ENCODE data around the gene ABCF2.
A peak's percentile ranks its signal among the peaks of the same experiment; 100 is the strongest.

ABCF2 gene

DNA sequence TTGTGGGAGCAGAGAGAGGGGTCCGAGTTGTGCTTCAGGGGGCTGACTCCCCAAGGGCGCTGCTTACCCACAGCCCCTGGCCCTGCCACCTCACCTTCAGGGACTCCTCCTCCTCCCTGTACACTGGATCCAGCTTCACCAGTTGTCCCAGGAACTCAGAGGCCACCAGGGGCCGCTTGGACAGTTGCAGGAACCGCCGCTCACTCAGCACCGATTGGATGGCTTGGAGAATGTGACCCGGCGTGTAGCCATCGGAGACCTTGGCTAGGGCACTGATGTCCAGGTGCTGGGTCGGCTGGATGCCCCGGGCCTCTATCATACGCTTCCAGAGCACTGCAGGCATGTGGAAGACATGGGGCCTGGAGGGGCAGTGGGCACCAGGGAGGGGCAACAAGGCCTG, 35.5 kb downstream of the ABCF2 start:
- DNase-seq: no peak

DNA sequence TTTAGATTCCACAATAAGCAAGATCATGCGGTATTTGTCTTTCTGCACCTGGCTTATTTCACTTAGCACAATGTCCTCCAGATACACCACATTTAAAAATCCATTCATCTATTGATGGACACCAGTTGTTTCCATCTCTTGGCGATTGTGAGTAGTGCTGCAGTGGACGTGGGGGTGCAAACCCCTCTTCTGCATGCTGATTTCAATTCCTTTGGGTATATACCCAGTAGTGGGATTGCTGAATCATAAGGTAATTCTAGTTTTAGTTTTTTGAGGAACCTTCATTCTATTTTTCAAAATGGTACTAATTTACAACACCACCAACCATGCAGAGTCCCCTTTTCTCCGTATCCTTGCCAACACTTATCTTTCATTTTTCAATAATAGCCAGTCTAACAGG, 38.0 kb downstream of the ABCF2 start:
- no peak for DNase-seq

DNA sequence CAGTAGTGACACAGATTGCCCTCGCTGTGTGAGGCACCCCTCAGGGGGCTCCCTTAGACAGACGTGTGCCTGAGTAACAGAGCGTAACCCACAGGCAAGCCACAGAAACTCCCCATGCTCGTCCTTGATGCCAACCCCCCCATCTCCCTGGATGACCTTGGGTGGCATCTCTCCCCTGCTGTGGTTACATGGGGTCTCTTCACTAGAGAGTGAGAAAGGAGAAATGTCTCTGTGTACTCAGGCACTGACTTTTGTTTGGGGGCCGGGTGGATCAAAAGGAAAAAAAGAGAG, 38.8 kb downstream of the ABCF2 start:
- no peak for DNase-seq

- no peak for DNase-seq
Observed at GRCh38 chr7:151187409-151188251, 39.4 kb downstream of the ABCF2 start.

DNA sequence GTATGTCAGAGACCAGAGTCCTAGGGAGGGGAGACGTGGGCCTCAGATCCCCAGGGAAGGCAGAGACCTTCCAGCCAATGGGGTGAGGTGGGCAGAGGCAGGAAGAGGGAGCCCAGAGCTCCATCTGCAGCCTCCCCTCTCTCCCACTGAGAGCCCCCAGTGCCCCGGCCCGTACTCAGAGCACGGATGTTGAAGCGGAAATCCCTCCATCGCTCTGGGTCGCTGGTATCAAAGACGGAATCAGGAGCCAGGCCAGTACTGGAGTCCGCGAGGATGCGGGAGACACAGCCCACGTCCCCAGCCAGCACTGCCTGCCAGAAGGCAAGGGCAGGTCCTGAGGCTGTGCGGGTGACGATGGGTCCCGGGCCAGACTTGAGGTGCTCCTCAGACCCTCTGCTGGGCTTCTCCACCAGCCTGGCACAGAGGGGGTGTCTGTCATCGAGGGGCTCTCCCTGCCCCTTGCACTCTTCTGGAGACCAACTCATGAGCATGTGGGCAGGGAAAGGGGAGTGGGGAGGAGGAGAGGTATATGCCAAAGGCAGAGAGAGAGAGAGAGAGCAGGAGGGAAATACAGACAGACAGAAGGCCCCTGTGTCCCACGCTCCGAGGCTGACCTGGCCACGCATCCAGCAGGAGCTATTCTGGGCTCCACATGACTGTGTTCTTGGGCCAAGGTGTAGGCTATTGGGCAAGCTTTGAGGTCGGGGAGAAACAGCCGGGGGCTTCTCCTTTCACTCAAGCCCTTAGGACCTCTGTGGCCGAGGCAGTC, 40.2 kb downstream of the ABCF2 start, which contains the start of gene ASB10:
Gene ASB10, minus strand, starts transcription at position 611 of the 769 bp plus-strand sequence. Its CDS starts 120 bp downstream, at position 491.
- no peak for DNase-seq

DNA sequence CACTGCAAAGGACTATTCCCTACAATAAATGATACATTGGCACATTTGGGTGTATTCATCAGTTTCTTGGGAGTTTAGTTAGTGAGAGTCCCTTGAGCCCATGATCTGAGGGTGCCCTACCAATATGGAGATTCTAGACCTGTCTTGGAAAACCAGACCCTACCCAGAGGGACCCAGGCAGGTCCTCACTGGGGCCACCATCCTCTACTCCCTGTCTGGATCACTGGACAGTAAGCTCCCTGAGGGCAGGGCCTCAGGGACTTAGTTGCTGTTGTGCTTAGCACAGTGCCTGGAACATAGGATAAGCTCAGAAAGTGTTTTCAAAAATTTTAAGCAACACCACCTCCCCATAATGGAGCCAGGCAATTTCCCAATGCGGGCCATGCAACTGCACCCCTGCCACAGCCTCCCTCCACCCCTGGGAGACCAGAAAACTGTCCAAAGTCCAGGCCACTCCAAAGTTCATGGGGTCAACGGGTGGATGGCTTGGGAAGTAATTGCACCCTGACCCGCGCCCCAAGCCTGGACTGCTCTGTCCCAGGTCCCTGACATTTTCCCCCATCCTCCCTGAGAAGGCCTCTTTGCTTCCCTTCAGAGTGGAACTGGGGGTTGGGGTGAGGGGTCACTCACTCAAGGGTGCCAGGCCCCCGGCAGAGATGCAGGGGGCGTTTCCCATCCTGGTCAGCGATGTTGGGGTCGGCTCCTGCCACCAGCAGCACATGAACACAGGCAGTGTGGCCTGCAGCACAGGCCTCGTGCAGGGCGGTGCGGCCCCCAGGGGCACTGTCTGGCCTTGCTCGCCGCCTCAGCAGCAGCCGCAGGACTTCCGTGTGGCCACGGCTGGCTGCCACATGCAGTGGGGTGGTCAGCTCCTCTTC, 41.0 kb downstream of the ABCF2 start:
- DNase-seq: no peak

GRCh38 chr7:151181011-151181431, 46.0 kb downstream of the ABCF2 start:
- DNase-seq: no peak

GRCh38 chr7:151179946-151180345, 47.1 kb downstream of the ABCF2 start:
- no peak for DNase-seq

DNA sequence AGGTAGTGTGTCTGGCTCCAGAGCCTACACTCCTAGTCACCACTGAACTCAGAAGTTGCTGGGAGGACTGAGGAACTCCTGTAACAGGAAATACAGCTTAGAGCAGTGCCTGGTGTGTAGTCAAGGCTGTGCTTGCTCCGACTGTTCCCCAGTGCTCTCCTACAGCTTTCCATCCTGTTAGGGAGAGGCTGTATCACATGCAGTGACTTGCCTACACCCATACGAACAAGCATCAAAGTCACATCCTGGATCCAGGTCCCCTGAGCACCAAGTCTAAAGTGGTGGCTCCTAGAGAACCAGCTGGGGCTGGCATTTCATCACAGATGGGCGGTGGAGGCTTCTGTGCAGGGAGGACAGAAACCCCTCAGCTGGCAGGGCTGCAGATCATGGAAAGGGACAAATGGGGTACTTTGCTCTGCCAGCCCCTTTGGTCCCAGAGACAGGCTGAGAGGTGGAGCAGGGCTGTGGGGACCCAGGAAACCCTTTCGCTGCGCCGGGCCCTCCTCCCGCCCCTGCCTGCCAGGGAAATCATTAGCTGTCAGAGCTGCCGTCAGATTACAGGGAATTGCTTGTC, 47.6 kb downstream of the ABCF2 start:
- no peak for DNase-seq

DNA sequence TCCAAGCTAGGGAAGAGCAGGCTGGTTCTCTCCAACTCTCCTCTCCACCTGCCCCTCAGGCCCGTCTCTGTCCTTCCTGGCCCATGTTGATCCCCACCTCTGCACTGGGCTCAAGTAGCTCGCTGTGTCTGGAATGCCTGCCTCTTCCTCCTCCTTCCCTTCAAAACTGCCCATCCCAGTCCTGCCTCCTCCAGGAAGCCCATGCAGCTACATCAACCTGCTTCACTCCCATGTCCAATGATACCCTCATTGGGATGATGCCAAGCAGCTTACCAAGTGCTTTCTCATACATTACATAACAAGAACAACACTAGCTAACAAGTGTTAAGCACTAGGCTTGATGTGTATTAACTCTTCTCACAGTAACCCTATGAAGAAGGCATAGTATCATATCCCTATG, 48.2 kb downstream of the ABCF2 start:
- DNase-seq: no peak

GRCh38 chr7:151178236-151178635, 48.8 kb downstream of the ABCF2 start:
- no peak for DNase-seq

- no peak for DNase-seq
Observed at GRCh38 chr7:151177310-151177709, 49.7 kb downstream of the ABCF2 start.

DNA sequence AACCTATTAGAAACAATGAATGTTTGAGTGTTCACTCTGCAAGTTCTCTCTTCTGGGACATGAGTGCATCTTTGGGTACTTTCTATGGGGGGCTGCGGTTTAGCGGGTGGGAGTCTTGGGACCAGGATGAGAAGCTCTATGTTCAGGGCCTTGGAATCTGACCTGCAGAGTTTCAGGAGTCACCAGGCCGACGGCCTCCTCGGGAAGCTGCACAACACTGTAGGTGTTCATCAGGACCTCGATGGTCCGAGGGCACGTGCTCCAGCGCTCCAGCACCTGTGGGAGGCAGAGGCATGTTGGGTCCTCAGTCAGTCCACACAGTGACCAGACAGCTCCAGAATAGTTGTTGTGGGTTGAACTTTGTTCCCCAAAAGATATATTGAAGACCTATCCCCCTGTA, 50.6 kb downstream of the ABCF2 start:
- no peak for DNase-seq

DNA sequence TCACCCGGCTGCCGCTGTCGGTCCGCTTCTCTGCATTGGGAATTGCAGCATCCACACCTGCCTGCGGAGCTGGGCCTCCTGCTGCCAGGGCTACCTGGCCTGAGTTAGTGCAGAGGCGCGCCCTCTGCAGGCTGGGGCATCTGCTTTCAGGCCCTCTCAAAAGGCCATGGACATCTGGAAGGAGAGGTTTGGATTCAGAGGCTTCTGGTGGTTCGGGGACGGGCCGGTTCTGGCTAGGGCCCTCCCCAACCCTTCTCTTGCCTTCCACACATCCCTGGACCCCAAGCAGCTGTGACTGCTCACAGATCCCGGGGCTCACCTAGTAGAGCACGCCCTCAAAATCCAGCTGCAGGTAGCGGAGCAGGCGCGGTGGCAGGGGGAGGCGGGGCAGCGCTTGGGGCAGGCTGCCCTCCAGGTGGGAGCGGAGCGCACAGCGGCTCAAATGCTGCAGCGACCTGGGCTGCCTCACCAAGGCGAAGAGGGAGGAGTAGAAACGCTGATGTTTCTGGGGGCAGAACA, 51.2 kb downstream of the ABCF2 start:
- no peak for DNase-seq

- no peak for DNase-seq
Observed at GRCh38 chr7:151175047-151175792, 51.8 kb downstream of the ABCF2 start.

GRCh38 chr7:151174246-151175046, 52.6 kb downstream of the ABCF2 start:
- DNase-seq: no peak

DNA sequence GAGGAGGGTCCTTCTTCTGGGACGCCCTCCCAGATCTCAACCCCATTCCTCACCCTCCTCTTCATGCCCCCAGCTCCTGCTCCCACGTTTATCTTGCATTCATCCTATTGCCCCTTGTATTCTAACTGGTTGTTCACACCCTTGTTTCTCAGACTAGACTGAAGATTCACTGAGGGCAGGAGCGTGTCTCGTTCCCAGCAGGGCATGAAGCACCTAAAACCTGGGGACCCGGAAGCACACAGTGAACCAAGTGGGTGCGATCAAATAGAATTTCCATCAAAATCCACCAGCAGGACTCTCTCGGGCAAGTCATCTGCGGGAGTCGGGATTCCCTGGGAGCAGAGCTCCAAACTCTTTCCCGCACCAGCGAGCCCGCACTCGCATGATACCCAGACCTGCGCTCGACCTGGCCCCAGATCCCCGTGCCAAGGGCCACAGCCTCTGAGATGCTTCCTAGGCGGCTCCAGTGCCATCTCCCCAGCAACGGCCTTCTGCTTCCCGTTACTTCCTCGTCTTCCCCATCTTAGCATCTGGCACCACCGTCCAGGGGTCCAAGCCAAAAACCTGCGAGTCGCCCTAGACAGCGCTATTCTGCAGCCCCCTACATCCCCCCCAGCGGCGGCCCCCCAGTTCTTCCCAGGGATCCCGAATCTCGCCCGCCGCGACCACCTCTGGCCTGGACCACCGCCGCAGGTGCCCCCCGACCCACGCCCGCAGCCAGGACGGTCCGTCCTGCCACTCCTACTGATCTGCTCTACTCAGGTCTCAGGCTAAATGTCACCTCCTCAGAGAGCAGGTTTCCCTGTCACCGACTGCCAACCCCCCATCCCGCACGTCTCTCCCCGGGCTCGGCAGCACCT, 53.4 kb downstream of the ABCF2 start:
- DNase-seq: no peak

DNA sequence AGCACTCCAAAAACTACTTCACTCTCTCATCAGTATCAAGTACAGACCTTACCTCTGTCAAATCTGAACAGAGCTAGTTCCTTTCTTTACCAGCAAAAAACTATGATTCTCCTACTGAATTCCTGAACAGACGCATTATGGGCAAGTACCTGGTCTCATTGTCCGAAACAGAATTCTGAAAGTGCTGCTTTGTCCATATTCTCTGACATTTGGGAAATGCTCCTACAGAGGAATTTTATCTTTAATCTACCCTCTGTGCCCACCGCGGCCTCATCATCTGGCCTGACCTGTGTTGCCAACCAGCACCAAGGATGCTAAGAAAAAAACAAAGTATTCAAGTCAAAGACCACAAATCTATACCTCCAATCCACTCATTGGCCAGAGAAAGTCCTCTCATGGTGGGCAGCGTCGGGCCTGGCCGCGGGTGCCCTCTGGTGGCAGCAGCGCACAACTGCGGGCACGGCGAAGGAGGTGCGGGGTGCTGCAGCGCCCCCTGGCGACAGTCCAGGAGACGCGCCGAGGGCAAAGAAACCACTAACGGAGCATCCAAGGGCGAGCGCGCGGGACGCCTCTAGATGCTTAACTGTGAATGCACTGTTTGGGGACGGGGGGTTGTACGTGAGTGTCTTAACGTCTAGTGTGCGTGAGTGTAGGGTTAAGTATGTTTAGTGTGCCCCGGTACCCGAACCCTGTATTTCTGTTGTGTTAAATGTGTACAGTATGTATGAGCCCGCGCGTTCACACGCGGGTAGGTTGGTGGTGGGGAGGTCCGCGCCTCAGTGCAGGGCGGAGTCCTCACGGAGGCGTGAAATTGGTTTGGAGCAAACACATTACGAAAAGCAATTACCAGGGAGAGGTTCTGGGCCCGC, 54.5 kb downstream of the ABCF2 start:
- peak; percentile 39 for DNase-seq

GRCh38 chr7:151168787-151169162, 58.2 kb downstream of the ABCF2 start:
- no peak for DNase-seq

Data from NCI-H2107 (cell line).